ENCODE data around the gene MYO15A. TPM values are rescaled to one million over a fixed set of nuclear protein-coding genes. Genes with fewer than 3 reads are reported as not detected.

Gene MYO15A
- total RNA-seq, 4 donors from 2014 or later, result 0.44 to 3.2 (median 1.2) TPM

GRCh38 chr17:18105027-18105426 is 3.5 kb upstream of the MYO15A start:
- TF ChIP-seq CTCF (IDR thresholded peaks at IDR 0.05; ENCODE audit: low read depth), result no peak

GRCh38 chr17:18105595-18105994 is 3.0 kb upstream of the MYO15A start:
- no peak for TF ChIP-seq CTCF (IDR thresholded peaks at IDR 0.05; ENCODE audit: low read depth)

DNA sequence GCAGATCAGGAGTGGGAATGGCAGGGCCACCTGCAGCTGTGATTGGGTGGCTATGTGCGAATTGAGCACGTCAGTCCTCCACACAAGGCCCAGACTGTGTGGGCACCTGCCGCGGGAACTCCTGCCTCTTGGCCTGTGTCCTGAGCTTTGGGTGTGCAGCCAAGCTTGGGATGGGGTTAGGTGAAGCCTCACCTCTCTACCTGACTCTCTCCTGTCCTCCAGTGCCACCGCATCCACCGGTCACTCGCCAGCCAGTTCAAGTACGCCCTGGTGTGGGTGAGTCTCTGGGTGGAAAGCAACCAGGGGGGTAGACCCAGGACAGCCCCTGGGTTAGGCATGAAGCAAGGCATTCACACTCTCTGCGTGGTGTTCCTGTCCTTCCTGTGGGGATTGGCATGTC is 2.3 kb upstream of the MYO15A start:
- TF ChIP-seq CTCF (IDR thresholded peaks at IDR 0.05; ENCODE audit: low read depth), result no peak

DNA sequence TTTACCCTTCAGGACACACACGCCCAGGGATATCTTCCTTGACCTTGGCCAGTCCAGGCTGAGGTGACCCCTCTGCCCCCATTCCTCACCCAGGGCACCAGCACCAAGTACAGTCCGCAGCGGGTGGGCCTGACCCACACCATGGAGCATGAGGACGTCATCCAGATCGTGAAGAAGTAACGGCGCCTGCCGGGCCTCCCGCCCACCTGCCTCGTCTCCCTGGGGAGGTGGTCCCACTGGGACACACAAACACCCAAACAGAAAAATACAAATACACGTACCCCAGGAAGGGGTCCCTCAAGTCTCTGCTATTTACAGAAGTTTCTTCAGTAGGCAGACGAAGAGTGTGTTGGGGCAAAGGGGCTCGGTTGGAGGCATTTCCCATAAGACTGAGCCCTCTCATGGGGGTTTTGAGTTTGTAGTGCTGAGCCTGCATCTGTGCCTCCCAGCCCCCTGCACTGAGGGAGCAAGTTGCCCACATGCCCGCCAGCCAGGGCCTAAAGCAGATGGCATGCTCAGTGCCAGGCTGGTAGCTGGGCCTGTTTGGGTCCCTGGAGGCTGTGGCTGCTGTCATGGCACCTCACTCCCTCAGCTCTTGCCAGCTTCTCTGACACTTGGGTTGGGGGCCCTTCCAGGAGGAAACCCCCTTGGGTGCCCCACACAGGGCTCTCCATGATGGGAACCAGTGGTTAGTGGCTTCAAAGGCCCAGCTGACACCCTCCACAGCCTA is 1.3 kb upstream of the MYO15A start:
- TF ChIP-seq CTCF (IDR thresholded peaks at IDR 0.05; ENCODE audit: low read depth), result no peak

DNA sequence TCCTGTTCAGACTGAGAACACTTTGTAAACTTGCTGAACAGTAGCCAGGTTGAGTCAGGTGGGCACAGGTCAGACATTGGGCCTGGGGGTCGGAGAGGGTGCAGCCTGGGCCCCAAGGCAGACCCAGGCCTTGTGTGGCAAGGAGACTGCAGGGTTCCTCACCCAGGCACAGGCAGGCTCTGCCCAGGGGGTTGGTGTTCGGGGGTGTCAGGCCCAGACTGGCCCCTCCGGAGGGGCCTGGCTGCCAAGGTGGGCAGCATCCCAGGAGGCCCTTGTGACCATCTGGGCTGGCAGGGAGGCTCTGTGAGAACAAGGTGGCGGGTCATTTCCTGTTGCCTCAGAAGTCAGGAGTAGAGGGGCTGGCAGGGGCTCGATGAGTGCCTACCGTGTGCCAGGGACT is 585 bp upstream of the MYO15A start:
- no peak for TF ChIP-seq CTCF (IDR thresholded peaks at IDR 0.05; ENCODE audit: low read depth)

DNA sequence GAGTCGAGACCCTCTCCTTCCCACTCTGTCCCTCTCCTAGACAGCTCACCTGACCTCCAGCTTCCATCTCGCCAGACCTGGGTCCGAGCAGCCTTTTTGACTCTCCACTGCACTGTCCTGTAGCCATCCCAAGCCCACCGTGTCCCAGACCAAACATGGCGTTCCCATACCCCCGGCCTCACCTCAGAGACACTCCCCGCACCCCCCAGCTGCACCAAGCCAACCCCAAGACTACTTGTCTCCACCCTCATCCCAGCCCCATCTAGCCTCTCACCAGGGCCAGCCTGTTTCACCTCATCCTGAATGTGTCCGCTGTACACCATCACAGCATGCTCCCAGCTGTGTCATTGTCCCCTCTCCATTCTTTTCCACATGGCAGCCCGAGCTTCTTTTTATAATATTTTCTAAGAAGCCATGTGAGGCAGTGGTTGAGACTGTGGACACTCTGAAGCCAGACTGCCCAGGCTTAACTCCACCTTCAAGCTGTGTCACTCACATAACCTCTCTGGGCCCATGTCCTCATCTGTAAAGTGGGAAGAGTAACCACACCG is 1.5 kb downstream of the MYO15A start:
- TF ChIP-seq CTCF (IDR thresholded peaks at IDR 0.05; ENCODE audit: low read depth), result no peak

DNA sequence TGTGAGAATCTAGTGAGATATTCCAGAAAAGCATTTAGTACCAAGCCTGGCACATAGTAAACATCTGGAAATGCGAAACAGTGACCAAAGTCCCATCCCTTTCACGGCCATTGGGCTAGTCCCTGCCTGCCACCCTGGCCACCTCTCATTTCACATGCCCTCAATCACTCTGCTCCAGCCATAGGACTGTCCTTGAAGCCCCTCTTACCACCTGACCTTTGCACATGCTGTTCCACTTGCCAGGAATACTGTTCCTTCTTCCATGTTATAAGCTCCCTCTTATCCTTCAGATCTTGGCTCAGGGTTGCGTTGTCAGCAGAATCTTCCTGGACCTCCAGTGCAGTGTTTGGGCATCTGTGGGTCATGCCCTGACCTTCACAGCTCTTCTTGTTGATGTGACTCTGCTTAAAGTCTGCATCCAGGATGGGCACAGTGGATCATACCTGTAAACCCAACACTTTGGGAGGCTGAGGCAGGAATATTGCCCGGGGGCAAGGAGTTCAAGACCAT is 2.1 kb downstream of the MYO15A start:
- no peak for TF ChIP-seq CTCF (IDR thresholded peaks at IDR 0.05; ENCODE audit: low read depth)
